ENCODE results near the gene LRGUK.
"Not testable (repeated sequence)": the region's sequence is repeated elsewhere in the genome, so short reads cannot be mapped to it uniquely, and the experiment has no call there.

LRGUK gene

GRCh38 chr7:134295982-134296381 lies 168.8 kb downstream of the LRGUK start:
- DNase-seq; H3K27ac ChIP-seq (ENCODE audit: insufficient read depth in 1 of 2, low read depth in 1 of 2, low read length in 2 of 2, poor library complexity in 1 of 2, severe bottlenecking in 2 of 2); H3K27me3 ChIP-seq (replicated peaks in 2 of 5; ENCODE audit: control insufficient read depth in 4 of 5, insufficient read depth in 5 of 5, low read length in 4 of 5); CTCF ChIA-PET; H3K4me3 ChIP-seq (ENCODE audit: control insufficient read depth in 1 of 7, extremely low read depth in 1 of 7, insufficient read depth in 4 of 7, low read depth in 2 of 7, low read length in 6 of 7); H3K9me3 ChIP-seq (ENCODE audit: control extremely low read depth in 1 of 5, control insufficient read depth in 4 of 5, insufficient read depth in 2 of 5, low read depth in 1 of 5, low read length in 4 of 5); H3K4me1 ChIP-seq (ENCODE audit: control extremely low read depth in 1 of 4, control insufficient read depth in 4 of 4, insufficient read depth in 4 of 4, low read length in 3 of 4): not testable (repeated sequence)
- WGBS (ENCODE audit: insufficient coverage): 98% methylated on average over 4 of the region's 7 CpGs
- H3K36me3 ChIP-seq (ENCODE audit: control insufficient read depth in 4 of 4, insufficient read depth in 4 of 4, low read length in 3 of 4): peaks cover 12 to 61% (median 39%) of the 10 kb centered on the region in 4 experiments
- POLR2A ChIA-PET: interaction anchor here (0.7 kb wide), 1 partner anchor 134 kb away, joined by 3 read pairs; no protein-coding TSS in a partner anchor

- no CpG with 5 or more reads among the region's 2 CpGs for WGBS (ENCODE audit: insufficient coverage)
- H3K27me3 ChIP-seq (replicated peaks in 2 of 5; ENCODE audit: control insufficient read depth in 4 of 5, insufficient read depth in 5 of 5, low read length in 4 of 5): no peaks in the 10 kb centered on the region
- POLR2A ChIA-PET: no interaction called here
- DNase-seq: no peak
- H3K4me1 ChIP-seq (ENCODE audit: control extremely low read depth in 1 of 4, control insufficient read depth in 4 of 4, insufficient read depth in 4 of 4, low read length in 3 of 4): no peaks in the 10 kb centered on the region
- no peak overlapping the region for H3K27ac ChIP-seq (ENCODE audit: insufficient read depth in 1 of 2, low read depth in 1 of 2, low read length in 2 of 2, poor library complexity in 1 of 2, severe bottlenecking in 2 of 2)
- H3K36me3 ChIP-seq (ENCODE audit: control insufficient read depth in 4 of 4, insufficient read depth in 4 of 4, low read length in 3 of 4): peaks cover 19 to 74% (median 49%) of the 10 kb centered on the region in 4 experiments
- H3K4me3 ChIP-seq (ENCODE audit: control insufficient read depth in 1 of 7, extremely low read depth in 1 of 7, insufficient read depth in 4 of 7, low read depth in 2 of 7, low read length in 6 of 7): no peak overlapping the region
- CTCF ChIA-PET: no interaction called here
- H3K9me3 ChIP-seq (ENCODE audit: control extremely low read depth in 1 of 5, control insufficient read depth in 4 of 5, insufficient read depth in 2 of 5, low read depth in 1 of 5, low read length in 4 of 5): peaks cover 0 to 4% (median 0%) of the 10 kb centered on the region in 5 experiments
Measured at GRCh38 chr7:134297489-134297888, 170.3 kb downstream of the LRGUK start.

- WGBS (ENCODE audit: insufficient coverage): 97% methylated on average over 4 of the region's 10 CpGs
- CTCF ChIA-PET: interaction anchor here (0.6 kb wide), 1 partner anchor 1099 kb away, joined by 3 read pairs; no protein-coding TSS in a partner anchor
Measured at GRCh38 chr7:134298902-134299683, 172.0 kb downstream of the LRGUK start.

GRCh38 chr7:134300988-134301387 lies 173.8 kb downstream of the LRGUK start:
- CTCF ChIA-PET: no interaction called here
- Histone ChIP-seq H3K4me3 (ENCODE audit: control insufficient read depth in 1 of 7, extremely low read depth in 1 of 7, insufficient read depth in 4 of 7, low read depth in 2 of 7, low read length in 6 of 7) (no peak overlapping the region), H3K4me1 (ENCODE audit: control extremely low read depth in 1 of 4, control insufficient read depth in 4 of 4, insufficient read depth in 4 of 4, low read length in 3 of 4) (no peaks in the 10 kb centered on the region), H3K9me3 (ENCODE audit: control extremely low read depth in 1 of 5, control insufficient read depth in 4 of 5, insufficient read depth in 2 of 5, low read depth in 1 of 5, low read length in 4 of 5) (no peaks in the 10 kb centered on the region), H3K36me3 (ENCODE audit: control insufficient read depth in 4 of 4, insufficient read depth in 4 of 4, low read length in 3 of 4) (peaks cover 24 to 68% (median 46%) of the 10 kb centered on the region in 4 experiments), H3K27ac (ENCODE audit: insufficient read depth in 1 of 2, low read depth in 1 of 2, low read length in 2 of 2, poor library complexity in 1 of 2, severe bottlenecking in 2 of 2) (no peak overlapping the region), H3K27me3 (replicated peaks in 2 of 5; ENCODE audit: control insufficient read depth in 4 of 5, insufficient read depth in 5 of 5, low read length in 4 of 5) (no peaks in the 10 kb centered on the region)
- POLR2A ChIA-PET: no interaction called here
- WGBS (ENCODE audit: insufficient coverage): 100% methylated on average over 1 of the region's 2 CpGs
- DNase-seq: no peak

More at GRCh38 chr7:134298902-134299683, 172.0 kb downstream of the LRGUK start:
- POLR2A ChIA-PET: no interaction called here
- Histone ChIP-seq H3K4me3 (ENCODE audit: control insufficient read depth in 1 of 7, extremely low read depth in 1 of 7, insufficient read depth in 4 of 7, low read depth in 2 of 7, low read length in 6 of 7) (no peak overlapping the region), H3K4me1 (ENCODE audit: control extremely low read depth in 1 of 4, control insufficient read depth in 4 of 4, insufficient read depth in 4 of 4, low read length in 3 of 4) (no peaks in the 10 kb centered on the region), H3K27me3 (replicated peaks in 2 of 5; ENCODE audit: control insufficient read depth in 4 of 5, insufficient read depth in 5 of 5, low read length in 4 of 5) (no peaks in the 10 kb centered on the region), H3K9me3 (ENCODE audit: control extremely low read depth in 1 of 5, control insufficient read depth in 4 of 5, insufficient read depth in 2 of 5, low read depth in 1 of 5, low read length in 4 of 5) (peaks cover 0 to 4% (median 0%) of the 10 kb centered on the region in 5 experiments), H3K36me3 (ENCODE audit: control insufficient read depth in 4 of 4, insufficient read depth in 4 of 4, low read length in 3 of 4) (peaks cover 24 to 79% (median 55%) of the 10 kb centered on the region in 4 experiments), H3K27ac (ENCODE audit: insufficient read depth in 1 of 2, low read depth in 1 of 2, low read length in 2 of 2, poor library complexity in 1 of 2, severe bottlenecking in 2 of 2) (no peak overlapping the region)
- no peak for DNase-seq

- H3K27ac ChIP-seq (ENCODE audit: insufficient read depth in 1 of 2, low read depth in 1 of 2, low read length in 2 of 2, poor library complexity in 1 of 2, severe bottlenecking in 2 of 2): no peak overlapping the region
- POLR2A ChIA-PET: no interaction called here
- DNase-seq: no peak
Measured at GRCh38 chr7:134301592-134301991, 174.5 kb downstream of the LRGUK start.

GRCh38 chr7:134302120-134302519 lies 175.0 kb downstream of the LRGUK start:
- no peaks in the 10 kb centered on the region for H3K4me1 ChIP-seq (ENCODE audit: control extremely low read depth in 1 of 4, control insufficient read depth in 4 of 4, insufficient read depth in 4 of 4, low read length in 3 of 4)
- no peaks in the 10 kb centered on the region for H3K27me3 ChIP-seq (replicated peaks in 2 of 5; ENCODE audit: control insufficient read depth in 4 of 5, insufficient read depth in 5 of 5, low read length in 4 of 5)
- no peak overlapping the region for H3K4me3 ChIP-seq (ENCODE audit: control insufficient read depth in 1 of 7, extremely low read depth in 1 of 7, insufficient read depth in 4 of 7, low read depth in 2 of 7, low read length in 6 of 7)
- ChIA-PET CTCF (no interaction called here), POLR2A (no interaction called here)
- no peak for DNase-seq
- 100% methylated on average over 1 of the region's 2 CpGs for WGBS (ENCODE audit: insufficient coverage)
- no peaks in the 10 kb centered on the region for H3K9me3 ChIP-seq (ENCODE audit: control extremely low read depth in 1 of 5, control insufficient read depth in 4 of 5, insufficient read depth in 2 of 5, low read depth in 1 of 5, low read length in 4 of 5)
- peaks cover 21 to 60% (median 42%) of the 10 kb centered on the region in 4 experiments for H3K36me3 ChIP-seq (ENCODE audit: control insufficient read depth in 4 of 4, insufficient read depth in 4 of 4, low read length in 3 of 4)
- H3K27ac ChIP-seq (ENCODE audit: insufficient read depth in 1 of 2, low read depth in 1 of 2, low read length in 2 of 2, poor library complexity in 1 of 2, severe bottlenecking in 2 of 2): no peak overlapping the region

More at GRCh38 chr7:134301592-134301991, 174.5 kb downstream of the LRGUK start:
- H3K27me3 ChIP-seq (replicated peaks in 2 of 5; ENCODE audit: control insufficient read depth in 4 of 5, insufficient read depth in 5 of 5, low read length in 4 of 5): no peaks in the 10 kb centered on the region
- no peaks in the 10 kb centered on the region for H3K9me3 ChIP-seq (ENCODE audit: control extremely low read depth in 1 of 5, control insufficient read depth in 4 of 5, insufficient read depth in 2 of 5, low read depth in 1 of 5, low read length in 4 of 5)
- CTCF ChIA-PET: no interaction called here
- no peak overlapping the region for H3K4me3 ChIP-seq (ENCODE audit: control insufficient read depth in 1 of 7, extremely low read depth in 1 of 7, insufficient read depth in 4 of 7, low read depth in 2 of 7, low read length in 6 of 7)
- 100% methylated on average over 1 of the region's 3 CpGs for WGBS (ENCODE audit: insufficient coverage)
- H3K36me3 ChIP-seq (ENCODE audit: control insufficient read depth in 4 of 4, insufficient read depth in 4 of 4, low read length in 3 of 4): peaks cover 21 to 62% (median 42%) of the 10 kb centered on the region in 4 experiments
- no peaks in the 10 kb centered on the region for H3K4me1 ChIP-seq (ENCODE audit: control extremely low read depth in 1 of 4, control insufficient read depth in 4 of 4, insufficient read depth in 4 of 4, low read length in 3 of 4)

- no peak overlapping the region for H3K4me3 ChIP-seq (ENCODE audit: control insufficient read depth in 1 of 7, extremely low read depth in 1 of 7, insufficient read depth in 4 of 7, low read depth in 2 of 7, low read length in 6 of 7)
- H3K27me3 ChIP-seq (replicated peaks in 2 of 5; ENCODE audit: control insufficient read depth in 4 of 5, insufficient read depth in 5 of 5, low read length in 4 of 5): no peaks in the 10 kb centered on the region
- ChIA-PET CTCF (no interaction called here), POLR2A (no interaction called here)
- no CpG with 5 or more reads among the region's 1 CpG for WGBS (ENCODE audit: insufficient coverage)
- DNase-seq: no peak
- peaks cover 4 to 11% (median 10%) of the 10 kb centered on the region in 4 experiments for H3K4me1 ChIP-seq (ENCODE audit: control extremely low read depth in 1 of 4, control insufficient read depth in 4 of 4, insufficient read depth in 4 of 4, low read length in 3 of 4)
- no peaks in the 10 kb centered on the region for H3K9me3 ChIP-seq (ENCODE audit: control extremely low read depth in 1 of 5, control insufficient read depth in 4 of 5, insufficient read depth in 2 of 5, low read depth in 1 of 5, low read length in 4 of 5)
- H3K27ac ChIP-seq (ENCODE audit: insufficient read depth in 1 of 2, low read depth in 1 of 2, low read length in 2 of 2, poor library complexity in 1 of 2, severe bottlenecking in 2 of 2): no peak overlapping the region
- peaks cover 11 to 35% (median 22%) of the 10 kb centered on the region in 4 experiments for H3K36me3 ChIP-seq (ENCODE audit: control insufficient read depth in 4 of 4, insufficient read depth in 4 of 4, low read length in 3 of 4)
Measured at GRCh38 chr7:134307320-134307719, 180.2 kb downstream of the LRGUK start.

Measured in common myeloid progenitor, CD34-positive (primary cell).